Mammary epithelial cell (primary cell): ENCODE measurements around the gene KCNN3.

ENCODE experiments used
- EZH2 ChIP-seq: IDR thresholded peaks from 2 replicates; pipeline ENCODE4 v1.6.1; 2012; ENCODE audit warnings: low read length, inconsistent platforms, borderline replicate concordance
- TF ChIP-seq, protein P1 (sequence below), 2 donors: IDR thresholded peaks in 1 of 2; conservative IDR thresholded peaks in 1 of 2; 2 replicates each; pipeline ENCODE4 v1.5.1; 2011 to 2012; ENCODE audit warnings: inconsistent platforms in 2 of 2, low read length in 2 of 2, mild to moderate bottlenecking in 2 of 2, control low read depth in 1 of 2, low read depth in 1 of 2; ENCODE audit not compliant: insufficient read depth in 1 of 2; ENCODE audit errors: extremely low read depth in 1 of 2

- TF ChIP-seq, protein P1, sequence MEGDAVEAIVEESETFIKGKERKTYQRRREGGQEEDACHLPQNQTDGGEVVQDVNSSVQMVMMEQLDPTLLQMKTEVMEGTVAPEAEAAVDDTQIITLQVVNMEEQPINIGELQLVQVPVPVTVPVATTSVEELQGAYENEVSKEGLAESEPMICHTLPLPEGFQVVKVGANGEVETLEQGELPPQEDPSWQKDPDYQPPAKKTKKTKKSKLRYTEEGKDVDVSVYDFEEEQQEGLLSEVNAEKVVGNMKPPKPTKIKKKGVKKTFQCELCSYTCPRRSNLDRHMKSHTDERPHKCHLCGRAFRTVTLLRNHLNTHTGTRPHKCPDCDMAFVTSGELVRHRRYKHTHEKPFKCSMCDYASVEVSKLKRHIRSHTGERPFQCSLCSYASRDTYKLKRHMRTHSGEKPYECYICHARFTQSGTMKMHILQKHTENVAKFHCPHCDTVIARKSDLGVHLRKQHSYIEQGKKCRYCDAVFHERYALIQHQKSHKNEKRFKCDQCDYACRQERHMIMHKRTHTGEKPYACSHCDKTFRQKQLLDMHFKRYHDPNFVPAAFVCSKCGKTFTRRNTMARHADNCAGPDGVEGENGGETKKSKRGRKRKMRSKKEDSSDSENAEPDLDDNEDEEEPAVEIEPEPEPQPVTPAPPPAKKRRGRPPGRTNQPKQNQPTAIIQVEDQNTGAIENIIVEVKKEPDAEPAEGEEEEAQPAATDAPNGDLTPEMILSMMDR (conservative IDR thresholded peaks at IDR 0.05 in 1 of 2, IDR thresholded peaks at IDR 0.05 in 1 of 2; ENCODE audit: extremely low read depth in 1 of 2, insufficient read depth in 1 of 2, low read depth in 1 of 2, low read length in 2 of 2), result no peak
- no peak for TF ChIP-seq EZH2
These were observed 63.0 kb downstream of the KCNN3 start for GRCh38 chr1:154807048-154807591.
